ENCODE results near the gene CRHR2. TPM values are rescaled to one million over a fixed set of nuclear protein-coding genes. Genes with fewer than 3 reads are reported as not detected.

The CRHR2 gene
- total RNA-seq, 1 experiment from 2014 or later: not detected

DNA sequence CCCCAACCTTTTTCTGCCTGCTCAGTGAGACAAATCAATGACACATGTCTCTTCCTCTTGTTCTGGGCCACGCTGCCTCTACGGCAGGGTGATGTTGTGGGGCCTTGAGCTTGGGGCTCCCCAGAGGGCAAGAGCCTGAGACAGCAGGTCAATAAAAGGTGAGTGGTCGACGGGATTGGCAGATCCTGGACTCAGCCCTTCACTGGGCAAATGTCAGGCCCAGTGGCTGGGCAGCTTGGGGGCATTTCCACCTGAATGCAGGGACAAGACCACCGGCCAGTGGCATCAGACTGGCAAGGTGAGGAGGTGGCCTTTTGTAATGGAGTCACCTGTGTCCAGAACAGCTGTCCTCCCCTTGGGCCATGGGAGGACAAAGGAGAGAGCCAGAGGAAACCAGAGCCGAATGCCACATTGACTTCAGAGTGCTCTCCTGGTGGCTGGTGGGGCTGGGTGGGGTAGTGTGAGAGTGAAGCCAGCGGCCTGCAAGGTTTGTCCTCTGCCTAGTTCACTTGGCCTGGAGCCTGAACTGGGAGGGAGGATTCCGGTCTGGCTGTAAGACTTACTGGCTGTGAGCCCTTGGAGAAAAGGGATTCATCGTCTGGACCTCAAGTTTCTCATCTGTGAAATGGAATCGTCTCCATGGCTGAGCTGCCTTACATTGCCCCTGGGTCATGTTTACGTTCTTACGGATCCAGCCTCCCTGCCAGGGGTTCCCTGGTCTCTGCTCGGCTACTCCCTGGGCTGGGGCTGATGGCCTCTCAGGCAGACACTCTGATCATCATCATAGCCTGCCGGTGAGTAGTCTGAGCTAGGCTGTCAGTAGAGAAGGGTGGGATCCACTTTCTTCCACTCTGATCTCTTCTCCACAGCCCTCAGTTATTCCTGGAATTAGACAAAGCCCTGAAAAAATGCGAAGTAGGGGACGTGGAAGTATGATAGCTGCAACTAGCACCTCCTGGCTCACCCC is 25.4 kb upstream of the CRHR2 start:
- DNase-seq (ENCODE audit: low read depth): no peak

DNA sequence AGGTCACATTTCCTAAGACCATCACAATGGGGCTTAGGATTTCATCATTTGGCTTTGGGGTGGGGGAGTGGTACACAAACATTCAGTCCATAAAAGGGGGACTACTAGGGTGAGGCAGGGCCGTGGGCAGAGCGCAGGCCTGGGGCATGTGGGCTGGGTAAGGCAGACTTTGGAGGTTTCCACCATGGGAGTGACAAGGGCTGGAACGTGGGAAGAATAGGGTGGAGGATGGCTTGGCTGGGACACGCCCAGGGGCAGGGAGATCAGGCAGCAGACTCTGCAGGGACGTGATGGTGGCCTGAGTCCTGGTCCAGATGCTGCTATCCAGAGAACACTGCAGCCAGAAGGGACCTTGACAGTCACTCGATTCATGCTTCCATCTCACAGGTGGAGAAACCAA is 24.7 kb upstream of the CRHR2 start:
- no peak for DNase-seq (ENCODE audit: low read depth)

DNA sequence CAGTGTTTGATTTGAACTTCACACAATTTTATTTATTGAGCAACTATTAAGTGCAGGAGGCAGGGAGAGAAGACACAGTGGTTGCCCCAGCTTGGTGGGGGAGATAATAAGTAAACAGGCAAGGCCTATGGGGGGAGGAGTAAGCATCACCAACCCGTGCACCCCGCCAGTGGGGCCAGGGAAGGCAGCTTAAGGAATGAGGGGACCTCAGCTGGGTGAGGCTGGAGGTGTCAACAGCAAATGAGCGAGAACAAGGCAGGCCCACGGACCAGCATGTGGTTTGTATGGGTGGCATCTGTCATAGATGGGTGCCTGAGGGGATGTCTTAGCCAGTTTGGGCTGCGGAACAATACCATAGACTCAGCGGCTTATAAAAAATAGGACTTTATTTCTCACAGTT is 24.1 kb upstream of the CRHR2 start:
- no peak for DNase-seq (ENCODE audit: low read depth)

DNA sequence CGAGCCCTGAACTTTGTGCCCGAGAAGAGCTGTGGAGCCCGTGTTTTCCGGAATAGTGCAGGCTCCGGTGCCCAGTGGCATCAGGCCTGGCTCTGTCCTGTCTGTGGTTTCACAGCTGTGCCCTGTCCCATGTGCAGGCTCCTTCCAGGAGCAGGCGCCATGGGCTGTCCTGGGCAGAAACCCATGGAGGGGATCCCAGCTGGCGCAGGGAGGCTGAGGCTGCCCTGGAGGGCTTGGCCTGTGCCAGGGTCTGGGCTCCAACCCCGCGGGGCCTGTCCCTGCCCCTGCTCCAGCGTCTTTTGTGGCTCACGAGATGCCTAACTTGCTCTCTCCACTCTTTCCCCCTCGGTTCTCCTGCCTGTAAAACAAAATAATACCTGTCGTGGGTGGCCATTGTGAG is 23.3 kb upstream of the CRHR2 start:
- no peak for DNase-seq (ENCODE audit: low read depth)

DNA sequence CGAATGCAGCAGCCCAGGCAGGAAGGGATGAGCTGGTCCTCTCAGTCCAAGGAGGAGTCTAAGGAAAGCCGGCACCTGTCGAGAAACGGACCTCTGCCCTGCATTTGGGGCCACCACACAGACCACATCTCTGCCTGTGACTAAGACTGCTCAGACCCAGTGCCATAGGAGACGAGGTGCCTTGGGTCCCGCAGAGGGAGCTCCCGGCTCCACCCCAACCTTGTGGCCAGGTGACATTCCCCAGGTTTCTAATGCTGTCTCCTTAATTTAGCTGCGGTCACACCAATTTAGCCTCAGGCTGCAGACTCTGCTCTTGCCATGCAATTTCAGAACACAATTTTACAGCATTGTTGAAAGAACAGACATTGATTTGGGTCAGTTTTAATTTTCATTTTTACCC is 22.8 kb upstream of the CRHR2 start:
- DNase-seq (ENCODE audit: low read depth): no peak

DNA sequence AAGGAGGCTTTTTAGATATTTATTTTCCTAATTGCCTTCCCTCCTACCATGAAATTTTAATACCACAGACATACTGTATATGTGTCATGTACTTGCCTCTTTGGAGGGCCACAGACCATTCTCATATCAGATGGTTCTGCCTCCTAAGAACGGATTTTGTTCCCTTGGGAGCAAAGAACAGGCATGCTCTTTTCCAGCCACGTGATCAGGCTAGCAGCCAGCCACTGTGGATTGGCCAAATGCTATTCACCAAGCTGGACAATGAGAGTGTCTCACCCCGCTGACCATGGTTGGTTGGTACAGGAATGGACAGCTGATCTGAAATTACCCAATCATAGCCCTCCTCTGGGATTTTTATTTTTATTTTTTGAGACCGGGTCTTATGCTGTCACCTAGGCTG is 21.5 kb upstream of the CRHR2 start:
- no peak for DNase-seq (ENCODE audit: low read depth)

DNA sequence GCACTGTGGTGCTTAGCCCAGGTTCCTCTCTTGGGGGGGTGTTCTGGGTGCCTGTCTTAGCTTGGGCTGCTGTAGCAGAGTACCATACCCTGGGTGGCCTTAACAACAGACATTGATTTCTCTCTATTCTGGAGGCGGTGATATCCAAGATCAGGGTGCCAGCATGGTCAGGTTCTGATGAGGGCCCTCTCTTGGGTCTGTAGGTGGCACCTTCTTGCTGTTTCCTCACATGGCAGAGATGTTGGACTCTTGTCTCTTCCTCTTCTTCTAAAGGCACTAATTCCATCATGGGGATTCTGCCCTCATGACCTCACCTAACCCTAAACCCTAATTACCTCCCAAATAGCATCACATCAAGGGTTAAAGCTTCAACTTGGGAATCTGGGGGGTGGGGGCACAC is 19.9 kb upstream of the CRHR2 start:
- no peak for DNase-seq (ENCODE audit: low read depth)

DNA sequence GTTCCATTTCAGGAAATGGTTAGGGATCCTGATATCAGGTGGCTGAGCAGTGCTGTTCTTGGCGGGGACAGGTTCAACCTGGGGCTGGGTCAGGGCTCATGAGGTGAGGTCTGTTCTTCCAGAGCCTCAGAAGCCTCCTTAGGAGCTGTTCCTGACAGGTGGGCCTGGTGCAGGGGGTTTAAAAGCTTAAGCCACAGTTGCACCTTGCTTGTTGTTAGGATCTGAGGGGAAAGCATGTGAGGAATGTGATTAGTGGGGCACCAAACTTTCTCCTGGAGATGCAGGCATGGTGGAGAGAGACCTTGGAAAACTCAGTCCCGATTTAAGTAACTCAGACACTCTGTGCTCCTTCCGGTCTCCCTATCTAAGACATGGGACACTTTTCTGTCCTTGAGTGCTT is 18.7 kb upstream of the CRHR2 start:
- DNase-seq (ENCODE audit: low read depth): no peak

DNA sequence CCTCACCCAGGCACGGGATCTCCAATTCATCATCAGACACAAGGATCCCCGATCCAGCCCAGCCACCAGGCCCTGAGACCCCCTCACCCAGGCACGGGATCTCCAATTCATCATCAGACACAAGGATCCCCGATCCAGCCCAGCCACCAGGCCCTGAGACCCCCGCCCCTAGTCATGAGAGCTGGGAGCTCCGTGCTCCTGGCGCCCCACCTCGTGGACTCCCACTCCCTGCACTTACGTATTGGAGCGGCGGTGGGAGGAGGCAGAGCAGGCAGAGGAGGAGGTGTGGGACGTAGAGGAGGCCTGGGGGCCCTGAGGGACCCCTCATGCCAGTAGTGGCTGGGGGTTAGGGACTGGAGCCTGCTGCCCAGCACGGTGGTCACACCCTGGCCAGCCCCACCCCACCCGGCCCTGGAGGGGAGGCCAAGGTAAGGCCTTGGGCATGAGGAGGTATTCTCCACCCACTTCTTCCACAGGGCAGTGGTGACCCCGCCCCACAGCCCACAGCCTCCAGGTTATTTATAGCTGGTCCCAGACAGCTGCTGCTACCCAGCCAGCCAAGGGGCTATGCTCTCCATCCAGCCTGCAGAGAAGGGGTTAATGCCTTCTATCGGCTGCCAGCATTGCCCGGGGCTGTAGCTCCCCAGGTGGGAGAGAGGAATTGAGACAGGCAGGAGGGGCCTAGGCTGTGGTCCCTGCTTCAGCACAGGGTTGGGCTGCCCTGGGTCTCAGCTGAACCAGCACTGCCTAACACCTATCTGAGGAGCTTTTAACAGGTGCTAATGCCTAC is 17.6 kb upstream of the CRHR2 start:
- no peak for DNase-seq (ENCODE audit: low read depth)

DNA sequence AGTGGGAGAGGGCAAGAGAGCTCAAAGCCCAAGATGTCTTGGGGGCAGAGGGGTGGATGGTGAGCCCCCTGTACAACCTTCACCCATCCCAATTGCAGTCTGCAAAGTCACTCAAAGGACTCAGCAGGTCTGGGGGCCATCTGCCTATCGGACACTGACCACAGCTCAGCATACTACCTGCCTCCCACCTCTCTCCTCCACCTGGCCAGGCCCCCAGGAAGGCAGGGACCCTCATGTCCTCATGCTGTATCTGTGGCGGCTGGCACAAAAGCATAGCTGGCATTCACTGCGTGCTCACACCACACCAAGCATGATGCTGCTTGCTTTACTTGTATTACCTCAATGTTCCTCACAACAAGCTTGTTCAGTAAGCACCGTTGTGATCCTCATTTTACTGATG is 16.2 kb upstream of the CRHR2 start:
- DNase-seq (ENCODE audit: low read depth): no peak

DNA sequence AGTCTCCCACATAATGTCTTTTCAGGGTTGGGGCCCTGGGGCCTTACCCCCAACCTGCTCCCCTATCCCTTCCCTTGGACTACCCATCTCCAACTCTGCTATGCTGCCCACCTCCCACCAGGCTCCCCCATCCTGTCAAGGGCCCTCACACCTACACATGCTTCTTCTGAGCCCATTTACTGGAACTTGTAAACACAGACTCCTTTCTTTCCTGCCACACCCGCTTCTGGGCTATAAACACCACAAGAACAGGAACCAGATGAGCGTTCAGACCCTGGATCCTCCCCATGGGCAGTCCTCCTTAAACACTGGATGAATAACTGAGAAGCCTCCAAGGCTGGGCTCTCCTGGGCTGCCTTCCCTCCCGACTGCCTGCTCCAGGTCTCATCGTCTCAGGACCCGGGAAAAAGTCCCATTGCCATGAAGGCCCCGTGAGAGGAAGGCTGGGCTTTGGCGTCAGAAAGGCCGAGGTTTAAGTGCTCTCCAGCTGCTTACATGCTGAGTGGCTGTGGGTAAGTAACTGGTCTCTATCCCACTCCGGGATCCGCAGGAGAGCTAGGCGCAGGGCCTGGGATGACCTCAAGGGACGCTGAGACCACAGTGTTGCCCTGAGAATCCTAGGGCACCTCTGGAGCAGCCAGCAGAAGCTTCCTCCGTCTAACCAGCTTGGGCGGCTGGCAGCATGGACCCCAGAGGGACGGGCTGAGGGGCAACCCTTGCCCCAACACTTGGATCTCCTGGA is 15.6 kb upstream of the CRHR2 start:
- no peak for DNase-seq (ENCODE audit: low read depth)

DNA sequence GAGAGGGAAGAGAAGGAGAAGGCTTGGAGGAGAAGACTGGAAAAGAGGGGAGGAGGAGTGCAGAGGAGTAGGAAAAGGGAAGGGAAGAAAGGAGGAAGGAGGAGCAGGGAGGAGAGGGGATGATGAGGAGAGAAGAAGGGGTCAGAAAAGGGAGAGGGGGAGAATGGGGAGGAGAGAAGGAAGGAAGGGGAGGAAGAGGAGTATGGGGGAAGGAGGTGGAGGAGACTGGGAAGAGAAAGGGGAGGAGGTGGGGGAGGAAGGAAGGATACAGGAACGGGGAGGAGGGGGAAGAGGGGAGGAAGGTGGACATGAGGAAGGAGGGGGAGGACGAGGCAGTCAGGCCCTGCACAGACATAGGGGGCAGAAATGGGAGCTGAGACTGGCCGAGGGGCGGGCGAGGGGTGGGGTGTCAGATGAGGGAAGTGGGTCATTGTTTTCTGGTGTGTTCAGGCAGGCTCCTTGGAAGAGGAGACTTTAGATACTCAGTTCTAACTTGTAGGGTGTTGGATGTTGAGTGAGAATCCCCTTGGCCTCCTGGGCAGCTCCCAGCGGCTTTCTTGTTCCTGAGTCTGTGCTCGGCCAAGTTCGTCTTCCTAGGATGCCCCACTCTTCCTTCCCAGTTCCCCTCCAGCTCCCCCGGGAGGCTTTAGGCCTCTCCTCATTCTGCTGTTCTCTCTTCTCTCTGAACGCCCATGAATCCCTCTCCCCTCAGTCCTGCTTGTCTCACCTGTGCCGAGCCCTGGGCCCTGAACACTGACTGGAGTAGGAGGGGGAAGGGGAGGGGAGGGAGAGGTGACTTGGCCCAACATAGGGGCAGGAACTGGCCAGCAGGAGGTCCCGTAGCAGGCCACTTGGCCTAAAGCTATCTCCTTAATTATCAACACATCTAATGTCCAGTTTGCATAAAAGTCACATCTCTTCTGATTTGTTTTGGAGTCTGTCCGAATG is 12.8 kb upstream of the CRHR2 start:
- no peak for DNase-seq (ENCODE audit: low read depth)

DNA sequence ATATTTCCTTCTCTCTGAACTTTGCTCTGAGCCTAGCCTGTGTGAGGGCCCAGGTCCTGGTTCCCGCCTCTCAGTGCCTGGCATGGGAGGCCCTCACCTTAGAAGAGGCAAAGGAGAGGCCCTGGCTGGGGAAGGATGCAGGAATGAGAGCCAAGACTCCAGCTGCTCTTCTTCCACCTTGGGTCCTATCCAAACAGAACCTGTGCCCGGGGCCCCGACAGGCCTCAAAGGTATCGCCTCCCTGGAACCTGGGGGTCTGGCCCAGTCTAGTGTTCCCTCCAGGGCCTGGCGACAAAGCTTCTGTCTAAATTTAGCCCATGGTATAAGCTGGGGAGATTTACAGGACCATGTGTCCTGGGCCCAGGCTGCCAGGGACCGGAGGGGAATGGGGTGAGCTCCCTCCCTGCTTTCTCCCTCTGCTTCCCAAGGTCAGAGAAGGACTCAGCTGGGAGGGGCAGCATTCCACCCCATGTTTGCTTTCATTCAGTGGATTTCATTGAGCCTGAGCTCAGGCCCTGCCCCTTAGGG is 12.0 kb upstream of the CRHR2 start:
- DNase-seq (ENCODE audit: low read depth): no peak

DNA sequence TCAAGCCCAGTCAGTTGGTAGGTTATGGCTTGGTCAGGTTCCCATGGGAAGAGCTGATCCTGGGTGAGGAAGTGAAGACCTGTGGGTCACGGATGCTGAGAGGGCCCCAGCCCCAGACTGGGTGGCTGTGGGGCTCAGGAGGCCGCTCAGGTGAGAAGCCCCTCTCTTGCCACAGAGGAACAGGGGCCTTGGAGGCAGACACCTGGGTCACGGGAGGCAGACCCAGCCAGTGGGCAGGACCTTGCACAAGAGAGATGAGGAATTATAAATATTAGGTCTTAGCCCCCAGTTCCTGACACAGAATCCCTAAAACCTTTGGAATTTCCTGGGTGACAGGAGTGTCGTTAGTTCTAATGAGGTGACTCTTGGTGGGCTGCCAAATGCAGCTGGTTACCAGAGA is 10.6 kb upstream of the CRHR2 start:
- DNase-seq (ENCODE audit: low read depth): no peak

DNA sequence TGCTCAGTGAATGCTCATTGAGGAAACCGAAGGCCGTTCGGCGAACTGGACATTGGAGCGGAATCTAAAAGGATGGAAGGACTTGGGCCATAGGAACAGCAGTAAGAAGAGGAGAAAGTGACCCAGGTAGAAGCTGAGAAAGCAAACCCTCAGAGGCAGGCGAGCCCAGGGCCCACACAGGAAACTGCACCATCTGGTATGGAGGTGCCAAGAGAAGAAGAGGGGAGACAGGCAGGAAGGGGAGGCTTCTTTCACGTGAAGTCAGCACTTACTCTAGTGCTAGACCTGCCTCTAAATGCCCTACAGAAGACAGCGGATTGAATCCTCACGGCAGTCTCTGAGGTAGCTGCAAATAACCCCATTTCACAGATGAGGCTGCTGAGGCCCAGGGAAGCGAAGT is 10.2 kb upstream of the CRHR2 start:
- DNase-seq (ENCODE audit: low read depth): no peak

DNA sequence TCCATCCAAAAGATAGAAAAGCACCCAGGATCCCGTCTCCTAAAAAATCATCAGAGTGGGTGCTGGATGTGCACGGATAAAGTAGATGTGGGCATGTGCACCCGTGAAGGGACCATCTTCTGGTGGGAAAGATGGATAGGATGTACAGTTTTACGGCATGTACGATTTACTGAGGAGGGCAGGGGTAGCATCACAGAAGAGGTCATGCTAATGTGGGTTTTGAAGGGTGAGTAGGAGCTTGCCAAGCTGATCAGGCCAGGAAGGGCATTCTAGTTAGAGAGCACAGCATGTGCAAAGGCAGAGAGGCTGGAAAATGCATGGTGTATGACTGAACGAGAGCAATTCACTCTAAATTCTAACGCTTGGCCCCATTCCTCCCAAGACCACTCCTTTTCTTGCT is 7.8 kb upstream of the CRHR2 start:
- DNase-seq (ENCODE audit: low read depth): no peak

DNA sequence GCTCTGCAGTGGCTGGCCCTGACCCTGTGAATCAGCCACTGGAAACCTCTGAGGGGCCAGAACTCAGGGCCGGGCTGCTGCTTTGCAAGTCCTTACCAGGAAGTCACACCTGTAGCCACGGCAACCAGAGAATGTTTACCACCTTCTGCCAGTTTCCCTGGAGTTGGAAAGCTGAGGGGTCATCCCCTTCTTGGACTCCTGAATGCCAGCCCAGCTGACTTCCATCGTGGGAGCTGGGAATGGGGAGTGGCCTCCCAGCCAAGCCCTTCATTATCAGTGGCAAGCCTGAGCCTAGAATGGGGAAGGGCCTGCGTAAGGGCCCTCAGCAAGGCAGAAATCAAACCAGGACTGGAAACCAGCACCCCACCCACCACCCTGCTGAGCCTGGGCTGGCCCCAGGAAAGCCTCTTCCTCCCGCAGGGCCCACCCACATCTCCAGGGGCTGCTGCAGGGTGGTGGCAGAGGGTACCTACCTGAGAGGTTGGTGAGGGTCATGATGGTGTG is 6.5 kb upstream of the CRHR2 start:
- no peak for DNase-seq (ENCODE audit: low read depth)

DNA sequence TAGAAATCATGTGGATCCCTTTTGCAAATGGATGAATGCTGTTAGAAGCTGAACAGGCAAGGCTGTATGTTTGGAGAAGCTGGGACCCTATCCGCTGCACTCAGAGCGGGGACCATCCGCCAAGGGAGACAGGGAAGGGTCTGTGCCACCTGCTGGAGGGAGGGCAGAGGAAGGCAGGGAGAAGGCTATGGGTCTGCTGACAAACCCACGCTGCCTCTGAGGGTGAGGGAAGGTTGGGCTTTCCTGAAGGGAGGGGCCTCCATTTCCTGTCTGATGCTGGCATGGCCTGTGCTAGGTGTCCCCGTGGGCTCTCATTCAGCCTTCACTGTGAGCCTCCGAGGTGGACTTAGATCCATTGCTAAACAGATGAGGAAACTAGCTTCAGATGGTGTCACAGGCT is 5.3 kb upstream of the CRHR2 start:
- DNase-seq (ENCODE audit: low read depth): no peak

DNA sequence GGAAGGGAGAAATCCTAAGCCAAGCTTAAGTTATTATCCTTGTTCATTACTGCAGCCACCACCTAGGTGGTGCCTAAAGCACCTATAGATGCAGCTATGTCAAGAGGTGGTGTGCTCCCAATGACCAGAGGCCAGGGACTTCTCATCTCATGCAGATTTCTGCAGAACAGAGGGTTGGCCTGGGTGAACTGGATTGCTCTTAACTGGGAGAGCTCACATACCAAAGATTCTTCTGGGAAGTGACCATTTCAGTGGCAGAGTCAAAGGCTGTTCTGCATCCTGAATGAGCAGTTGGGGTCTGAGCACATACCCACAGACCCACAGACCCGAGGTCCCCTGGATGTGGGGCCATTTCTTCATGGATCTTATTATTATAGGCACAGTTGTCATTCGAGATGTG is 2.1 kb upstream of the CRHR2 start:
- no peak for DNase-seq (ENCODE audit: low read depth)

DNA sequence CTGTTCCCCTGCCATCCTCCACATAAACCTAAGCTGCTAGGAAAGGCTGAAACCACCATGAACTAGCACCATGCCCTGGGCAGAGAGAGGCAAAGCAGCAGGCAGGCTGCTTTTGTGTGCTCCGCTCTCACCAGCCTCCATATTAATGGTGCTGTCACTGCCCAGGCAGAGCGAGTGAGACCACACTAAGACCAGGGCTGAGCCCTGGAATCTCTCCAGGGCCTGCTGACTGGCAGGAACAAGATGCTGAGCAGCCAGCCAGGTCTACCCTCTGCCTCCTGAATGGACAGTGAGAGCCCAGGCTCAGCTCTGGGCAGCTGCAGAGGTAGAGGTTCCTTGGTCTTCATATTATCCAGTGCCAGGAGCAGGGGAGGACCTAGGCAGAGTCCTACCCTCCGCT is 1.6 kb upstream of the CRHR2 start:
- DNase-seq (ENCODE audit: low read depth): no peak

DNA sequence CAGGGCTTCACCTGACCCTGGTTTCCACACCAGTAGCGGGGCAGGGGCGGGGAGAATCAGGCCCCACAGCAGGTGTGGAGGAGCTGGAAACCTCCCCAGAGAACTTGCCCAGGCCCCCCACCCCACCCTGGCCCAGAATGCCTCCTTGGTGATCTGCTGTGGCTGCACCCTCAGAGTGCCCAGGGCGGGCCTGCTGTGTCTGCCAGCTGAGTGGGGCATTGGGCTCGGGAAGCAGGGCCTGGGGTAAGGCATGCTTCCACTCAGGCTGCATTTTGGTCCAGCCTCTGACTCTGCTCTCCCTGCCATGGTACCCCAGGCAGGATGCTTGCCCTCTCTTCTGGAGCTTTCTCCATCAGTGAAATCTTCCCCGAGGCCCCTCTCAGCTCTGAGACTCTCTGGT is 1.1 kb upstream of the CRHR2 start:
- no peak for DNase-seq (ENCODE audit: low read depth)
